GM13976 (cell line): ENCODE results near the gene ZNF532.

Experiments used
- DNase-seq: peaks from one replicate; pipeline ENCODE4 v3.0.0; 2012; ENCODE audit warnings: low spot score
- CTCF ChIP-seq: IDR thresholded peaks from 2 replicates; pipeline ENCODE4 v1.5.1; 2012; ENCODE audit warnings: borderline replicate concordance, mild to moderate bottlenecking; ENCODE audit not compliant: insufficient read depth; ENCODE audit errors: extremely low read depth, missing control alignments, control extremely low read depth
- in situ Hi-C: fragments of 300-500 bp; cut with MboI; formaldehyde crosslinking; loops from one replicate; pipeline ENCODE4 v1.12.0; 2022; ENCODE audit warnings: low sequenced_read_pairs, mixed read lengths, inconsistent platforms; ENCODE audit not compliant: unreplicated experiment

ZNF532 gene

GRCh38 chr18:58975296-58975695 lies 110.6 kb downstream of the ZNF532 start:
- no peak for DNase-seq
- in situ Hi-C loops: no loop called here
- TF ChIP-seq CTCF: no peak

DNA sequence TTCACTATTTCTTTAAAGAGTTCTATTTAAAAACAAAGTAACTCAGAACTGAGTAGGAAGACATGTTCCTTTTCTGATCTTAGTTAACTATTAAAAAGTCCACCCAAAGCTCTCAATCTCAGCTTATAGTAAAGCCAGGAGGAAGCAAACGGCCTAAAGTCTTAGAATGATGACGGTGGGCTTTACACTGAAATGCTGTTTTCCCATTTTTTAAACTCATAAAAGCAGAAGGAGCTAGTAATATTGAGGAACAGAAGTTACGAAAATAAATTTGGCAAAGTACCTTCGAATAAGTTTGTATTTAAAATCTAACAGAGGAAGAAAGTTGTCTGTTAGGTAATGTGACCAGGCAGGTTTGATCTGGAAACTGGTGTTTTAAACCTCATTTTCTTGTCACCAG lies 111.1 kb downstream of the ZNF532 start:
- TF ChIP-seq CTCF: no peak
- no peak for DNase-seq
- in situ Hi-C loops: no loop called here

GRCh38 chr18:58977223-58977622 lies 112.5 kb downstream of the ZNF532 start:
- in situ Hi-C loops: no loop called here
- no peak for DNase-seq
- no peak for TF ChIP-seq CTCF

DNA sequence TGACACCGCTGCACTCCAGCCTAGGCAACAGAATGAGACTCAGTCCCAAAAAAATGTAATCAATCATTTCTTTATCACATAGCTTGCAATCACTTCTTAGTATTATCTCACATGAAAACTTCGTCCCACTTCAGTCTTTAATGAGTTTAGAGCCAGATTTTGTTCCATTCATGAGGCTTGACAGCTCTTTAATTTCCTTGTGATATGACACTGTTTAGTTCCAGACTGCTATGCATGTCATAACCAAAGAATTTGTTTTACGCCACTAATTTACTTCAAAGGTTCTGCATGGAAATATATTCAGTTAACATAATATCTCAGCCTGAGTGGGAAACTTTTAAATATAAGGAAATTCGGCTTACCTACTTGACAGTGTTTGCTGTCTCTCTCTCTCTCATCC lies 113.1 kb downstream of the ZNF532 start:
- in situ Hi-C loops: no loop called here
- no peak for DNase-seq
- TF ChIP-seq CTCF: no peak

DNA sequence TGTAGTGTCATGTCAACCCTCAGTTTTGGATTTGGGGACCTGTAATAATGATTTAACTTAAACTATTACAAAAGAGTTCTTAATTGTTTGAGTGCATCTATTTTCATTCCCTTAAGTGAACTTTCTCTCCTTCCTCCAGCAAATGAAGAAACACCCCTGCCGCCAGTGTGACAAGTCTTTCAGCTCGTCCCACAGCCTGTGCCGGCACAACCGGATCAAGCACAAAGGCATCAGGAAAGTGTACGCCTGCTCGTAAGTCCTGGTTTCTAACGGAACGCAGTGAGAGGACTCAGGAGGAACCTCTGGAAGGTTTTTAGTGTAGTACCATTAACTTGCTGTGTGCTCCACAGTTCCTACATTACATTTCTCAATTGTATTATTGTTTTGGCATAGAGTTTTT lies 114.2 kb downstream of the ZNF532 start:
- in situ Hi-C loops: no loop called here
- no peak for TF ChIP-seq CTCF
- no peak for DNase-seq

- no peak for DNase-seq
- in situ Hi-C loops: no loop called here
- TF ChIP-seq CTCF: no peak
Measured at GRCh38 chr18:58979615-58980014, 114.9 kb downstream of the ZNF532 start.

GRCh38 chr18:58980991-58981390 lies 116.3 kb downstream of the ZNF532 start:
- in situ Hi-C loops: no loop called here
- no peak for TF ChIP-seq CTCF
- no peak for DNase-seq
